ENCODE measurements around the gene FAM131B.

Gene FAM131B

DNA sequence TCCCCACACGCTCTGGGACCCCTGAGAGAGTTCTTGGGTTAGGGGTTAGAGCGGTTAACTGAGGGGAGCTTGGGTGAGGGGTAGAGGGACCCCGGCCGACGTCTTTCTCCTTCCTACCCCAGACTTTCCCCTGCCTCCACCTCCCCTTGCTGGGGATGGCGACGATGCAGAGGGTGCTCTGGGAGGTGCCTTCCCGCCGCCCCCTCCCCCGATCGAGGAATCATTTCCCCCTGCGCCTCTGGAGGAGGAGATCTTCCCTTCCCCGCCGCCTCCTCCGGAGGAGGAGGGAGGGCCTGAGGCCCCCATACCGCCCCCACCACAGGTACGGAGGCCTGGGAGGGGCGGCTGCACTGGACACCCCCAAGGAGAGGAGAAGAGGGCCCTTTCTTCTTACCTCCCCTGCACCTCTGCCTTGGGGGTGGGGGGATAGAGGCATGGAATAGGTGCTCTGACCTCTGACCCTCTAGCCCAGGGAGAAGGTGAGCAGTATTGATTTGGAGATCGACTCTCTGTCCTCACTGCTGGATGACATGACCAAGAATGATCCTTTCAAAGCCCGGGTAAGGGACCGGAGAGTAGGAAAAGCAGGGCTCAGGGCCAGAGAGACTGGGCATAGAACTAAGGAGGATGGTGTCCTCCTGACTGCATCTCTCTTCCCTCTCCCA is 19.7 kb upstream of the FAM131B start:
- DNase-seq: no peak

DNA sequence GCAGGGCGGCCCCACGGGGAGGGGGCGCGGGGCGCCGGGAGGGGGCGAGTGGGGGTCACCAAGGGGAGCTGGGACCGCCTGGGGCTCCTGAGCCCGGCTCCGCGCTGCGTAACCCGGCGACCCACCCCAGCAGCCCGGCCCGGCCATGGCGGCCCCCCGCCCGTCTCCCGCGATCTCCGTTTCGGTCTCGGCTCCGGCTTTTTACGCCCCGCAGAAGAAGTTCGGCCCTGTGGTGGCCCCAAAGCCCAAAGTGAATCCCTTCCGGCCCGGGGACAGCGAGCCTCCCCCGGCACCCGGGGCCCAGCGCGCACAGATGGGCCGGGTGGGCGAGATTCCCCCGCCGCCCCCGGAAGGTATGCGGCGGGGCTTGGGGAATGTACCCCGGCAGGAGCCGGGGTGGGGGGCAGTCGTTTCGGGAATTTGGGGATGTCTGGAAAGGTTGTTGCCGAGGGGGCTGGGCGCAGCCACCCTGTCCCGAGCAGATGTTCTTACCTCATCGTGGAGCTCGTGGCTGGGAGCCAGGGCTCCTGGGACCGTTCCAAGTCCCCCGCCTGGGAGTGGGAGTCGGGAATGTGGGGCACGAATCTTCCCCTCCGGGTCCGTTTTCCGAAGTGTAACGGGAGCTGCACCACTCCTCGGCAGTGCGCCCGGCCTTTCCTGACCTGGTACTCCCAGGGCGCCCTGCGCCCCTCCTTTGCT is 19.1 kb upstream of the FAM131B start:
- no peak for DNase-seq

DNA sequence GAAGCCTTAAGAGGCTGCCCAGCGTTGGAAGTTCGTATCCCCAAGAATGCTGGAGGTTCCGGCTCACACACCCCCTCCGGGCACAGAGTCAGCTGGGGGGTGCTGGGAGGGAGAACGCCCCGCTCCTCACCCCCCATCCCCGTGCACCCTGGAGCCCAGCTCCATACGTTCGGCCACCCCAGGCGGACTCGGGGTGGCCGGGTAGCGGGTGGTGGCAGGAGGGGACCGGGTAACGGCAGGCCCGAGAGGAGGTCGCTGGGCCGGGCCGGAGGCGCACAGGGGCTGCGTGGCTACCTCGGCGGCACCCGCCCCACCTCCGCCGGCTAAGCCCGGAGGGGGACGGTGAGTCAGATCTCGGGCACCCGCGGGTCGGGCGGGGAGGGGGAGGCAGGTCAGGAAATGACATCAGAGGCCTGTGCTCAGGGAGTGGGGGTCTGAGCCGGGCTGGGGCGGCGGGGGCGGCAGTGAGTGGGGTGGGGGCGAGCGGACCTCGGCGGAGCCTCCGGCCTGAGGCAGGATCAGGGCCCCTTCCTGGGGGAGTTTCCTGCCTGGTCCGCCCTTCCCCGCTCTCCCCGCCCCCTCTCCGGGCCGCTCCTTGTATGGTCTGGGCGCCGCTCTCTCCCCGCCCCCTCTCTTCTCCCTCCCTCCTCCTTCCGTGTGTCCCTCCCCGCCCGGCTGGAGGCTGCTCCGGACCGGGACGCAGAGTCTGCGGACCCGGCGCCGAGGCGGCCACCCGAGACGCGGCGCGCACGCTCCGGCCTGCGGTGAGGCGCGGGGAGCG is 18.3 kb upstream of the FAM131B start, which contains the start of gene ZYX:
Gene ZYX, plus strand, starts transcription at position 700 of the 781 bp plus-strand sequence. CDS start 227 bp downstream, outside the sequence.
- peak; percentile 41 for DNase-seq

DNA sequence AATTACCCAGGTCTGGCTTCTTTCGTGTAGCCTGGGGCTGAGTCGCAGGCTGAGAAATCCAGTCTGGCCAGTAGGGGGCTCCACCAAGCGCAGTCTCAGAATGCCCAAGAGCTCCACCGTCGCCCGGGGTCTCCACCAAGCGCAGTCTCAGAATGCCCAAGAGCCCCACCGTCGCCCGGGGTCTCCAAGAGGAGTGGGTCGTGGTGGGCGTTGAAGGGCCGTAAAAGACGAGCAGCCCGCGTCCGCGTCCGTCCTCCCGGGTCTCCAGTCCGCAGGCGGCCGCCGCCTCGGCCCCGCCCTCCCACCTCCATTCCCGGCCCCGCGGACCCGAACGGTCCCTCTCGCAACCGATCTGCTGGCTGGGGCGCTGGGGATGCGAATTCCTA is 17.7 kb upstream of the FAM131B start:
- DNase-seq: no peak

DNA sequence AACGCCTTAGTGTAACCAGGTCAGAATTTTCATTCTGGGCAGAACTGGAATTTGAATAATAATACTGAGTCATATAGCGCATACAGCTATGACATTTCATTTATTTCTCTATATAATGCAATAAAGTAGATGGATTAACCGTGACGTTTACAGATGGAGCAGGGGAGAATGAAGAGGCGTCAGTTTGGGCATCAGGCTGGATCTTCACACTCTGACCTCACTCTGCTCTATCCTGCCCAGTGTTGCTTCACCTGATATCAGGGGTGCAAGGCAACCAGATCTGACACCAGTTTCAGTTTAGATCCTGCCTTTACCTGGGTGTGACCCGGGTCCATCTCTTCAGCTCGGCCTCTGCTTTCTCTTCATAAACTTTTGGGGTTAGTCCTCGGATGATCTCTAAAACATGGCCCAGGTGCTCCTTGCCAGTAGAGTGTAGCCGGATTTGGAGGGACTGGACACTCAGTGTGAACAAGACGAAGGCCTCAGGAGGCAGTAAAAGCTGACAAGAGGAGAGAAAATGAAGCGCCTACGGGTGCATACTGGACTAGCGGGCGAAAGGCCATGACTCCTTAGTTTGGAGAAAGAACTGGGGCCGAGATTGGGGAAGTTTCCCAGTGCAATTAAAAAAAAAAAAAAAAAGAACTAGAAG is 17.2 kb upstream of the FAM131B start:
- no peak for DNase-seq

DNA sequence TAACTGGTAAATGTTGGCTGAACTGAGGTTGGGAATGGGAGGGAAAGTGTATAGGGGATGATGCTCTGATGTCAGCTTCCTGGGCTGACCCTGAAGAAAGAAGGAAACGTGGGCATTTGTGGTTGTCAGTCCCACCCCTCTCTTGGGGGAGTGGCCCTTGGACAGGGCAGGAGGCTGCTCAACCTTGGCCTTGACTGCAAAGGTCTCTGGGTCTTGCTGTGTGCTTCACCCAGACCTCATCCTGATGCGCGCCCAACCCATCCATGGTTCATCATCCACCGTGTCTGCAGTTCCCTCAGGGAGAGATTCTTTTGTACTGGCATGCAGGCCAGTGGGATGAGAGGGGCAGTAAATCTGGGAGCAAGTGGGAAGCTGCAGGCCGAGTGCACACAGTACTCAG is 13.9 kb upstream of the FAM131B start:
- no peak for DNase-seq

DNA sequence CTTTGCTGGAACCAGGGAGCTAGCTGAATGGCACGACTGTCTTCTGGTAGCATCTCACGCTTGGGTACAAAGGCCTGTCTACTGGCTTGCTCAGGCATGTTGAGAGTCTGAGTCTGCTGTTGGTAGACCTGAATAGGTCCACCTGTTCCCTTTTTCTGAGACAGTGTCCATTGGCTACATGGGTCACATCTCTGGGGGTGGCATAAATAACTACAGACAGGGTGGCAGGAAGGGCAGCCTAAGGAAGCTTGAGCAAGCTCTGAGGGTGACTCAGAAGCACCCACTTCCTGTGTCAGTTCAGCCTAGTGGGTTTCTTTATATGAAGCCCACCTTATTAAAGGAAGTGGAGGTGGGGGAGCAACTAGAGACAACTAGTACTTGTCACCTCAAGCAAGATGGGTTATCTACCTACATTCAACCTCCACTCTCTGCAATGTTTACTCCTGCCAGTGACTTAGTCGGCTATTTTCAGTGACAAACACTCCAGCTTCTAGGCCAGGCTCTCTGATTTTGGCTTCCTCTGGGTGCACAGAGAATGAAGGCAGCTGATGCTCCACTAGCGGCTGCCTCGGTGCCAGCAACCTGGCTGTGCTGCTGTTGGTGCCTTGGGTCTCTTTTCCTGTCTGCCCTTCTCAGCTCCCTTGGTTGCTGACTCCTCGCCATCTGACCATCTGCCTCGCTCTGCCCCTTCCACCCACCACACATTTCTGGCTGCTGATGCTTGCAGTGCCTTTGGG is 13.0 kb upstream of the FAM131B start:
- no peak for DNase-seq

DNA sequence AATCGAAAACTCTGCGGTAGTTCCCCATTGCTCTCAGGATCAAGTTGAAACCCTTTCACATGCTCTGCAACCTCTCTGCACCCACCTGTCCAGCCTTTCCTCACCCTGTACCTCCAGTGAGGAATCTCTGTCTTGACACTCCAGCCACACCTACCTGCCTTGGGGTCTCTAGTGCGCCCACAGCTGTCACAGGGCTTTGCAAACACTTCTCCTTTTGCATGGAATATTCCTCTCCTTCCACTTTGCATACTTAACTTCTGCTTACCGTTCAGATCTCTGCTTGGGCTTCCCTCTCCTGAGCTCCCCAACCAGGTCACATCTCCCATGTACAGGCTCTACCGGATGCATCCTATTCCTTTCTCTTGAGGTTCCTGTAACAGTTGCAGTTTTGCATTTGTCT is 12.0 kb upstream of the FAM131B start:
- DNase-seq: no peak

DNA sequence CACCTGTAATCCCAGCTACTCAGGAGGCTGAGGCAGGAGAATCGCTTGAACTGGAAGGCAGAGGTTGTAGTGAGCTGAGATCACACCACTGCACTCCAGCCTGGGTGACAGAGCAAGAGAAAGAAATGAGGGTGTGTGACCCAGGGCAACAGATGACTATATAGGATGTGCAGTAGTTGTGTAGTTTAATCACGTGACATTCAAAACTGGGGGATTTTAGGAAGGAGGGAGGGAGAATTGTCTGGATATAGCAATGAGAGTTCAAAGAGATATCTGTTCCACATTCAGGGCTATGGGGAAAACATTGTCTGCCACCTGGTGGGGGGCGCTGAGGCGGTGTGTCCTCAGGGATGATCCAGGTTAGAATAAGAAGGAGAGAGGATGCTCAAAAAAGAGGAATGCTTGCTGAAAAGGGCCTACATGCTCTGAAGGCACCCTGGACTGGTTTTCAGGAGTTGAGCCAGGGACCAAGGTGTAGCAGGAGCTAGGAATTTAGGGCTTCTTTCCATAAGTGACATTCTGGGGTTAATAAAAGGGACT is 10.8 kb upstream of the FAM131B start:
- DNase-seq: no peak

DNA sequence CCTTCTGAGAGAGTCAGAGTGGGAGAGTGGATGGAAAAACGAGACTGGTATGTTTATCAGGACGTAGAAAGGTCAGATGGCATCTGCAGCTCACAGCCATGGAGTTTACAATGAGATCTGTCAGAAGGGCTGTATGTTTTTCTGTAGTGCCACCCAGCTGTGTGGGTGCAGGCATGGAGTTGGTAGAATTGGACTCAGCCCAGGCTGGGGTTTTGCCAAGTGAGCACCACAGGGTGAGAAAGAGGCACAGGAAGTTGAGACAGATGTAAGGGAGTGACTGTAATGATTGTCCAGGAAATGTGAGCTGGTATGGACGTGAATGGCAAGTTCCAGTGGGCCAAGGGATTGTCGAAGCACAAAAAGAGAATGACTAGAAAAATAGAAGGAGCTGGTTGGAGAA is 9.6 kb upstream of the FAM131B start:
- DNase-seq: no peak

DNA sequence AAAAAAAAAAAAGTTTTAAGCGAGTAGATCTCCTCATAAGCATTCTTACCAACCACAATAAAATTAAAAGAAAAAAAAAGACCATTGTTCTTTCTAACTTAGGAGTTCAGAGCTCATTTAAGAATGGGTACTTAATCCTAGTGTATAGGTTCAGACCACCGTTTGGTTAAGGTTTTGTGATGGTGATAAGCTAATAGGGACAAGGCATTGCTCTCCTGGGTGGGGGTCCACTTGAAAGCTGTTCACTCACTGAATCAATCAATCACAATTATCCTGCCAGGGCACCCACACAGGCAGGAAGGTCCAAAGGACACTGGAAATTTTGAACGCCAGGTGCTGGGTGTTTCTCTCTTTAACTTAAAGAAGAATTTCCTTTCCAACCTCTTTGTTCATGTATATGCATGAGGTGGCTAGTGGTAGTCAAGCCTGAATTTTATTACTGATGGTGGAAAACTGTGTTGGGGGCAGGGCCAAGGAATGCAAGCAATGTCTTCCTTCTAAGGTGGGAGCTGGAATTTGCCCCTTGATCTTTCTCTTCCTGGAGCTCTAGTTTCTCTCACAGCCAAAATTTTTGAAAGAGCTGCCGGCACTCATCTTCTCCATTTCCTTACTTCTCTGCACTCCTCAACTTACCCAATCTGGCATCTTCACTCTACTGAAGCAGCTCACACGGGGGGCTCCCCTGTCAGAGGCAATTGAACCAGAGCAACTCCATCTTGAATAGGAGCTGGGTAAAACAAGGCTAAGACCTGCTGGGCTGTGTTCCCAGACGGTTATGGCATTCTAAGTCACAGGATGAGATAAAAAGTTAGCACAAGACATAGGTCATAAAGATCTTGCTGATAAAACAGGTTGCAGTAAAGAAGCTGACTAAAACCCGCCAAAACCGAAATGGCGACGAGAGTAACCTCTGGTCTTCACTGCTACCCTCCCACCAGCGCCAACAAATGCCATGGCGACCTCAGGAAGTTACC is 7.5 kb upstream of the FAM131B start:
- DNase-seq: no peak

DNA sequence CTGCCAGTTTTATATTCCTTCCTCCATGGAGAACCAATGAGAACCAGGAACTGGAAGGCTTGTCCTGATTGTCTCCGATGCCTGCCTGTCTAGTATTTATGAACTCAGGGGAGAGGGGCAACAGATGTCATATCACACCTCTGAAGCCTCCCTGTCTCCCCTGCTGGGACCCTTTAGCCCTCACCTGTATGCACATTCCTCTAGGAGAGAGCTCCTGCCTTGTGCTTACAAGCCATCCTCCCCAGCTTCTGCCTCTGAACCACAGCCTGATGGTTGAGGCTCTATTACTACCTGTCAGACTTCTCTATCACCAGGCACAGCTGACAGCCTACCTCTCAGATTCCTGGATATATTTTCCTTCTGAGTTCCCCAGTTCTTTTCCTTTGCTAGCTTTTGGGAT is 5.9 kb upstream of the FAM131B start:
- DNase-seq: no peak

DNA sequence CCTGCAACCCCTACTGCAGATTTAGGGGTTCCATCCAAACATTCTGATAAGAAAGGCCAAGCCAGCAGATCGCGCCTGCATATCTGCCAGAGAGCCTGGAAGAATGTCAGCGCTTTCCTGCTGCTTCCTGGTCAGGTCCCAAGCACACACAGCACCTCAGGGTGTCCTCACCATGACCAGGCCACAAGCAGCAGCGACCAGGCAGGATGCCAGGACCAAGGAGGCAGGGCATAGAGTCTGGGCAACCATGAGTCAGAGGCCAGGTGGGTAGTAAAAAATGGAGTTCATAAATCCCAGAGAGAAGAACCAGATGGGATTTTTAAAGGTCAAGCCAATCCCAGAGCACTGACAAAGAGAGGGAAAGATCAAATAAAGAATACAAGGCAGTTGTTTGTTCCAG is 5.5 kb upstream of the FAM131B start:
- no peak for DNase-seq

DNA sequence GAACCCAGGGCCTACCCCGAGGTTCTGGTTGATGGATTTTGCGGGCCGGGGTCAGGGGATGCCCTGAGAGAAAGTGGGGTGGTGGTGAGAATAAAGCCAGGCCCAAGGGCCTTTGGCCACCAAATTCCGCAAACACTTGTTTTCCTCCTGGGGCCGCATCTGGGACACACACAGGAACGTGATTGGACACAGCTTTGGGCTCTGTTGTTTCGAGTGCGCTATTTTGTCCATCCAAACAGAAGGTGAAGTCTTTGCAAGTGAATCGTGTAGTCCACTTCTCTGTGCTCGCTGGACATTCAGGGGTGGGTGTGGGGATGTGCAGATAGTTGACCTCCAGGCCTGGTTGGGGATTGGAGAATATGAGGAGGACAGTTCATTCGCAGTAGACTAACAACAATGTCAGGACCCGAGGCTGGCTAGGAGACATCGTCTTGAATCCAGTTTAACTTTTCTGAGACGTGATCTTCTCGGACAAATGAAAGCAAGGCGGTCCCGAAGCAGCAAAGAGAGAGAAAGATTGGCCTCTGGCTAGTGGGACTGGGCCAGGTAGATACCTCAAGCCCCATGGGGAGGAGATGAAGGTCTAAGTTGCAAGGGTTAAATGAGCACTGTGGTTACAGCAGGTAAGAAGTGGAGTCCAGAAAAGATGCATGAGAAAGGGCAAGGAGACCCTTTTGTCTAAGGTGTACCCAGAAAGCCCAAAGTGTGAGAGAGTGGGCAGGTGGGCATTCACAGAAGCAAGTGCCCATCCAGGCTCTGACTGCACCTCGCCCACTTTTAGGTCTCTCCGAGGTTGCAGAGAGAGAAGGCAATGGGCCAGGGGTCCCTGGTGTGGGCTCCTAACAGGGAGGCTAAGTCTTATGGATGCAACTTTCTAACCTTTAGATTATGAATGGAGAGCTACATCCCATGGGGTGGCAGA is 764 bp upstream of the FAM131B start:
- DNase-seq: no peak

DNA sequence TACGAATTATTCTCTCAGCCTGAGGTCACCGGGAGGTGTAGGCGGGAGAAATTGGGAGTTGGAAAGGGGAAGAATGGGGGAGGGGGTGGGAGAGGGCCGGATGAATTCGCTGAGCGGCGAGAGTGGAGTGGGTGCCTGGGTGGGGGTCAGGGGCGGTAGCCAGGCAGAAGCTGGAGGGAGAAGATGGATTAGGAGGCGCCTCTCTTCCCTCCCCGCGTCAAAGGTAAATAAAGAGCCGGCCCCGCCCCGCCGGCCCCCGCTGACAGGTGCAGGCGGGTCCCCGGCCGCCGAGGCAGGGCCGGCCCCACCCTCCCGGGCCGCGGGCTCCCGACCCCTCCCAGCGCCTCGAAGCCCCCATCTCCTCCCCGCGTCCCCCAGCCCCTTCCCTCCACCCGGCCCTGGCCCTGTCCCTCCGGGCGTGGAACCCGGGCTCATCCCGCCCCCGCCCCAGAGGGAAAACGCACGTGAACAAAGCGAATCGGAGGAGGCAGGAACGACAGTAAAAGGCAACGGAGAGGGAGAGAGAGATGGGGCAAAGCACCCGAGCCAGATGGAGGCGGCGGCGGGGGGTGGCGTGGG is 872 bp downstream of the FAM131B start:
- DNase-seq: peak; percentile 52

DNA sequence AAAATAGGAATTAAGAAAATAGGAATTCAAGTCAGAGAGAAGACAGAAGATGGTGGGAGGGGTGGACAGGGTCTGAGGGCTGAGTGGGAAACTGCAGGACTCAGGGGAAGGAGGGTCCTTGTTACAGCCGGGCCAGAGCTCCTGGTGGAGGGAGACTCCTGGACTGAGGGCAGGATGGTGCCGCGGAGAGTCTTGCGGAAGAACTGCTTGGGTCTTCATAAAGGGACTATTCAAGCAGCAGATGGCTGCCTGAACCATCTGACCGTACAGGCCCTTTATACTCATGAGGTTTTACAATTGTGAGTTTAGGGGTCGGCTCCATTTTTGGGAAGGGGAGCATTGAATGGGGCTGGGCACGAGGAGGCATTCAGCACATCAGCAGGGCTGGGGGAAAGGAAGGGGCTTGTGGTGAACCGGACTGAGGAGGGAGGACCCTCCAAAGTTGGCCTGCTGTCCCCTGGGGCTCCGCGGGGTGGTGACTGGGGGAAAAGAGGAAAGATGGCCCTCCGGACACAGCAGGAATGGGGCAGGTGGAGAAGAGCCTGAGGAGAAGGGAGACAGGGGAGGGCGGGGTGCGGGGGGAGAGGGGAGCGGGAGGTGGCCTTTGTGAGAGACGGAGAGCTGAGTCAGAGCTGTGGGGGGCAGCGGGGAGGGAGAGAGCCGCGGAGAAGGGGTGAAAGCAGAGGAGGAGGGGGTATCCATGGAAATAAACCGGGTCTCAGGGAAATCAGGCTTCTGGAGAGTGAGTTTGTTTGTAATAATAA is 1.5 kb downstream of the FAM131B start:
- DNase-seq: peak; percentile 58

DNA sequence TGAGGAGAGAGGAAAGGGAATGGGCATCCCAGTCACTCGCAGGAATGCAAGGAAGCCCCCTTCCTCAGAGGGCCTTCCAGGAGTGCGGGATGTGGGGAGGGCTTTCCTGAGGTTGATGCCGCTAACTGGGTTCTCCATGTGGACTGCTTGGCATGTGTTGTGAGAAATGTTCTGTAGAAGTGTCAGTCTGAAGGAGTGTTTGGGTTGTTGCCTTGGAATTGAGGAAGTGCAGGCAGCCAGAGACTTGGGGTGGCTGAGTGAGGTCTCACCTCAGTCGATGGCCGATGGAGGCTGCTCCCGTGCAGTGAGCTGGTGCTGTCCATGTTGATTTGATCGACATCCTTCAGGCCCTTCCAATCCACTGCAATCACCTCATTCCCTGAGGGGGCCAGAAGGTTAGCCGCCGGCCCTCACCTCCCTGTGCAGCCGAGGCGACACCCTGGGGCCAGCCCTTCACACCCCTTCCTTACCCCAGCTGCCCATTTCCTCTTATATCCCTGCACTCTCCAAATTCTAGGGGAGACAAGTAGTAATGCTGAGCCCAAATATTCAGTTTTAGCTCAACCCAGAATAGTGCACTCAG is 2.7 kb downstream of the FAM131B start:
- DNase-seq: no peak

DNA sequence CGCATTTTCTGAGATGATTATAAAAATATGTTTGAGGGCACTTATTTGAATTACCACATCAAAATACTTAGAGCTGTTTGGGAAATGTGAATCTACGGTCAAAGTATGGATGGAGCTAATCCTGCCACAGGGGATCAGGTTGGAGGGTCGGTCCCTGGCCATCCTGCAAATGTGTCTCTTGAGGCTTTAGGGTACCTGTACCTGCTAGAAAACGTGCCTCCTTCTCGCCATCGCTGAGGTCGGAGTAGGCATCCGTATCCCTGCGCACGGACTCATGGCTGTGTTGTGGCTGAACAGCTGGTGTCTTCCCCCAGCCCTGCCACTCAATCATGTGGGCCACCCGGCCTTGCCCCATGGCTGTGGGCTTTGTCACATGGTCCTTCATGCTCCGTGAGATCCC is 3.9 kb downstream of the FAM131B start:
- no peak for DNase-seq

All from NCI-H1417 treated with DMSO at 0.1 percent for 48 hours (cell line).